Right atrium auricular region (tissue), 2 donors: ENCODE data around the gene COL17A1. TPM values are rescaled to one million over a fixed set of nuclear protein-coding genes. Genes with fewer than 3 reads are reported as not detected.

Experiments
- DNase-seq: peaks from one replicate; pipeline ENCODE4 v3.0.0-alpha.2; 2019; ENCODE audit warnings: low spot score
- H3K27ac ChIP-seq, 2 donors: fragments of 200-600 bp; sonication (generic); 1 replicate in 1 of 2; 2 replicates in 1 of 2; pipeline ENCODE4 v1.5.1; 2016 to 2019
- H3K27me3 ChIP-seq, 2 donors: fragments of 200-600 bp; sonication (generic); one replicate each; pipeline versions ENCODE4 v1.5.1 to v1.6.0; 2017 to 2019
- H3K36me3 ChIP-seq: fragments of 200-600 bp; sonication (generic); one replicate; pipeline ENCODE4 v1.5.1; 2016
- H3K4me1 ChIP-seq, 2 donors: fragments of 200-600 bp; sonication (generic); one replicate each; pipeline versions ENCODE4 v1.5.1 to v1.6.0; 2017 to 2019
- H3K4me3 ChIP-seq, 2 donors: fragments of 200-600 bp; sonication (generic); 1 replicate in 1 of 2; 2 replicates in 1 of 2; pipeline ENCODE4 v1.5.1; 2017 to 2019; ENCODE audit warnings: mild to moderate bottlenecking in 1 of 2, moderate library complexity in 1 of 2
- H3K9me3 ChIP-seq, 2 donors: fragments of 200-600 bp; sonication (generic); one replicate each; pipeline ENCODE4 v1.5.1; 2019
- total RNA-seq, 2 donors: library from RNA; depleted of rRNA; stranded (reverse); fragments of >200 nt; gene quantifications; one replicate each; pipeline ENCODE4 v1.1.0, GENCODE V29; 2016
- TF ChIP-seq, protein P1 (sequence below), 2 donors: fragments of 200-600 bp; sonication (generic); IDR thresholded peaks; one replicate each; pipeline ENCODE4 v1.5.1; 2019; ENCODE audit warnings: antibody characterized with exemption in 2 of 2

The COL17A1 gene
- total RNA-seq, 2 donors from 2014 or later, result 0.26 to 6.2 TPM

DNA sequence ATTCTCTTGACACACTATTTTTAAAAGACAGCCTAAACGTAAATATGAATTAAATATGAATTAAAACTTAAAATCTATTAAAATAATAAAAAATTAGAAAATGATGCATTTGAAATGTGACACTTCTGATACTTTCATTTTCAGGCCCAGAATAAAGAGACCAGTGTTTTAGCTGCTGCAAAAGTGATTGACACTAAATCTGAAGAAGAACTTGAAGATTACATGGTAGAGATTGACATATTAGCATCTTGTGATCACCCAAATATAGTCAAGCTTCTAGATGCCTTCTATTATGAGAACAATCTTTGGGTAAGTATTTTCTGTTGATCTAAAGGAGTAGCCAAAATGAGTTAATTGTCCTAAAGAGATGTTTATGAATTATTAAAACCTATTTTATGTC, 95.1 kb downstream of the COL17A1 start:
- H3K4me1 ChIP-seq, result peaks cover 0 to 15% of the 10 kb centered on the region in 2 donors
- TF ChIP-seq, protein P1, sequence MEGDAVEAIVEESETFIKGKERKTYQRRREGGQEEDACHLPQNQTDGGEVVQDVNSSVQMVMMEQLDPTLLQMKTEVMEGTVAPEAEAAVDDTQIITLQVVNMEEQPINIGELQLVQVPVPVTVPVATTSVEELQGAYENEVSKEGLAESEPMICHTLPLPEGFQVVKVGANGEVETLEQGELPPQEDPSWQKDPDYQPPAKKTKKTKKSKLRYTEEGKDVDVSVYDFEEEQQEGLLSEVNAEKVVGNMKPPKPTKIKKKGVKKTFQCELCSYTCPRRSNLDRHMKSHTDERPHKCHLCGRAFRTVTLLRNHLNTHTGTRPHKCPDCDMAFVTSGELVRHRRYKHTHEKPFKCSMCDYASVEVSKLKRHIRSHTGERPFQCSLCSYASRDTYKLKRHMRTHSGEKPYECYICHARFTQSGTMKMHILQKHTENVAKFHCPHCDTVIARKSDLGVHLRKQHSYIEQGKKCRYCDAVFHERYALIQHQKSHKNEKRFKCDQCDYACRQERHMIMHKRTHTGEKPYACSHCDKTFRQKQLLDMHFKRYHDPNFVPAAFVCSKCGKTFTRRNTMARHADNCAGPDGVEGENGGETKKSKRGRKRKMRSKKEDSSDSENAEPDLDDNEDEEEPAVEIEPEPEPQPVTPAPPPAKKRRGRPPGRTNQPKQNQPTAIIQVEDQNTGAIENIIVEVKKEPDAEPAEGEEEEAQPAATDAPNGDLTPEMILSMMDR (IDR thresholded peaks at IDR 0.05), result no peak

GRCh38 chr10:103990121-103990520, 95.6 kb downstream of the COL17A1 start:
- peaks cover 4% of the 10 kb centered on the region for H3K36me3 ChIP-seq
- H3K4me3 ChIP-seq, result no peak overlapping the region
- no peak for DNase-seq
- H3K27me3 ChIP-seq, result no peaks in the 10 kb centered on the region
- no peak overlapping the region for H3K27ac ChIP-seq
- TF ChIP-seq, protein P1 (IDR thresholded peaks at IDR 0.05), result no peak
- H3K4me1 ChIP-seq, result peaks cover 0 to 15% of the 10 kb centered on the region in 2 donors
- H3K9me3 ChIP-seq, result no peaks in the 10 kb centered on the region

More for the DNA sequence above, 95.1 kb downstream of the COL17A1 start:
- H3K27me3 ChIP-seq, result no peaks in the 10 kb centered on the region
- H3K4me3 ChIP-seq, result no peak overlapping the region
- no peaks in the 10 kb centered on the region for H3K9me3 ChIP-seq
- no peak for DNase-seq
- peaks cover 4% of the 10 kb centered on the region for H3K36me3 ChIP-seq
- H3K27ac ChIP-seq, result no peak overlapping the region

DNA sequence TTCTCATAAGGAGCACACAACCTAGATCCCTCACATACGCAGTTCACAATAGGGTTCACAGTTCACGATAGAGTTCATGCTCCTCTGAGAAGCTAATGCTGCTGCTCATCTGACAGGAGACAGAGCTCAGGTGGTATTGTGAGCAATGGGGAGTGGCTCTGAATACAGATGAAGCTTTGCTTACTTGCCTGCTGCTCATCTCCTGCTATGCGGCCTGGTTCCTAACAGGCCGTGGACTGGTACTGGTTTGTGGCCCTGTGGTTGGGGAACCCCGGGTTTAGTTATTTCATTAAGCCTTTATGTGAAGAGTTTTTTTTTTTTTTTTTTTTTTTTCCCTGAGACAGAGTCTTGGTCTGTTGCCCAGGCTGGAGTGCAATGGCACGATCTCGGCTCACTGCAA, 99.3 kb downstream of the COL17A1 start:
- H3K27me3 ChIP-seq, result no peaks in the 10 kb centered on the region
- H3K9me3 ChIP-seq, result no peaks in the 10 kb centered on the region
- H3K27ac ChIP-seq, result no peak overlapping the region
- H3K36me3 ChIP-seq, result no peaks in the 10 kb centered on the region
- no peak overlapping the region for H3K4me3 ChIP-seq
- TF ChIP-seq, protein P1 (IDR thresholded peaks at IDR 0.05), result no peak
- peaks cover 0 to 15% of the 10 kb centered on the region in 2 donors for H3K4me1 ChIP-seq
- no peak for DNase-seq

DNA sequence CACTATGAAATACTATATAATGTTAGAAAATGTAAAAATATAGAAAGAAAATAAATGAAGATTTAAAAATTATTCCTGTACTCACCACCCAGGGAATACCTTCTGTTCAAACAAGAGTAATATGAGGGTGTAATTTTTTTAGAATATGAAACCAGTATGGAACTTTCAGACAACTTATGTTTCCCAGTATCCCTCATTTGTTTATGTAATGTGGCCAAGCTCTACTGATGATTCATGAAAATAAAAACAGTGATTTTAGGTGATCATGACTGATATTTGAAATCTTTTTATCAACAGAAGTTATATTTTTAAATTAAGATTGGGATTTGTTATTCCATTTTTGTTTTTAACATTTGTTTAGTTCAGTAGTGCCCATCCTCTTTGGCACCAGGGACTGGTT, 100.0 kb downstream of the COL17A1 start:
- Histone ChIP-seq H3K4me1 (peaks cover 0 to 15% of the 10 kb centered on the region in 2 donors), H3K36me3 (no peaks in the 10 kb centered on the region), H3K9me3 (no peaks in the 10 kb centered on the region), H3K27ac (no peak overlapping the region), H3K4me3 (no peak overlapping the region), H3K27me3 (no peaks in the 10 kb centered on the region)
- TF ChIP-seq, protein P1 (IDR thresholded peaks at IDR 0.05), result no peak
- no peak for DNase-seq

- Histone ChIP-seq H3K4me1 (peaks cover 0 to 4% of the 10 kb centered on the region in 2 donors), H3K9me3 (no peaks in the 10 kb centered on the region), H3K4me3 (no peak overlapping the region), H3K27me3 (no peaks in the 10 kb centered on the region), H3K27ac (no peak overlapping the region), H3K36me3 (no peaks in the 10 kb centered on the region)
- TF ChIP-seq, protein P1 (IDR thresholded peaks at IDR 0.05), result no peak
- no peak for DNase-seq
Observed at GRCh38 chr10:103983367-103983911, 102.2 kb downstream of the COL17A1 start.

- Histone ChIP-seq H3K4me1 (no peaks in the 10 kb centered on the region), H3K9me3 (no peaks in the 10 kb centered on the region), H3K27me3 (no peaks in the 10 kb centered on the region), H3K4me3 (no peak overlapping the region), H3K36me3 (no peaks in the 10 kb centered on the region), H3K27ac (no peak overlapping the region)
- TF ChIP-seq, protein P1 (IDR thresholded peaks at IDR 0.05), result peak in 1 of 2 donors; percentile 39
- no peak for DNase-seq
Observed at GRCh38 chr10:103982639-103983038, 103.0 kb downstream of the COL17A1 start.
